GM18519 (cell line): ENCODE results near the gene SNAI1.
"Not testable (repeated sequence)": the region's sequence is repeated elsewhere in the genome, so short reads cannot be mapped to it uniquely, and the experiment has no call there.

ENCODE experiments used
- ATAC-seq: cut with Tn5 transposase; IDR thresholded peaks from one replicate; pipeline ENCODE4 v1.9.1; 2021; ENCODE audit warnings: mild to moderate bottlenecking, moderate library complexity; ENCODE audit not compliant: unreplicated experiment, low FRiP score

The SNAI1 gene

GRCh38 chr20:49985617-49986016 lies 2.8 kb downstream of the SNAI1 start:
- ATAC-seq = no peak

DNA sequence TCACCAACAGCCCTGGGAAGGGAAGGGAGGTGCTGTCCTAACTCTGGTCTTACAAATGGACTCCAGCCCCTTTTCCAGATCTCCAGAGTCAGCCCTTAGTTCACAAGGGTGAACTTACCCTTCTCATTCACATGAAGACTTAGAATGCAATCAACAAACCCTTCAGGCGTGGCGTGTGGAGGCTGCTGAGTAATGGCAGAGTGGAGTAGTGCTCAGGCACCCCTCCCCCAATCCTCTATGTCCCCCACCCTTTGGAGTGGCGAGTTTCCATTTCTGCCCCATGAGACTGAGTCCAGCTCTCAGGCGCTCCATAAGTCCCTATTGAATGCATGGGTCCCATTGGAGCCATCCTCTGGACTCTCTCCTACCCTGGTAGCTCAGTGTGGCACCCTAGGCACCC lies 3.3 kb downstream of the SNAI1 start:
- no peak for ATAC-seq

GRCh38 chr20:49987015-49987867 lies 4.5 kb downstream of the SNAI1 start:
- ATAC-seq = no peak

DNA sequence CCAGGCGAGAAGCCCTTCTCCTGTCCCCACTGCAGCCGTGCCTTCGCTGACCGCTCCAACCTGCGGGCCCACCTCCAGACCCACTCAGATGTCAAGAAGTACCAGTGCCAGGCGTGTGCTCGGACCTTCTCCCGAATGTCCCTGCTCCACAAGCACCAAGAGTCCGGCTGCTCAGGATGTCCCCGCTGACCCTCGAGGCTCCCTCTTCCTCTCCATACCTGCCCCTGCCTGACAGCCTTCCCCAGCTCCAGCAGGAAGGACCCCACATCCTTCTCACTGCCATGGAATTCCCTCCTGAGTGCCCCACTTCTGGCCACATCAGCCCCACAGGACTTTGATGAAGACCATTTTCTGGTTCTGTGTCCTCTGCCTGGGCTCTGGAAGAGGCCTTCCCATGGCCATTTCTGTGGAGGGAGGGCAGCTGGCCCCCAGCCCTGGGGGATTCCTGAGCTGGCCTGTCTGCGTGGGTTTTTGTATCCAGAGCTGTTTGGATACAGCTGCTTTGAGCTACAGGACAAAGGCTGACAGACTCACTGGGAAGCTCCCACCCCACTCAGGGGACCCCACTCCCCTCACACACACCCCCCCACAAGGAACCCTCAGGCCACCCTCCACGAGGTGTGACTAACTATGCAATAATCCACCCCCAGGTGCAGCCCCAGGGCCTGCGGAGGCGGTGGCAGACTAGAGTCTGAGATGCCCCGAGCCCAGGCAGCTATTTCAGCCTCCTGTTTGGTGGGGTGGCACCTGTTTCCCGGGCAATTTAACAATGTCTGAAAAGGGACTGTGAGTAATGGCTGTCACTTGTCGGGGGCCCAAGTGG lies 5.3 kb downstream of the SNAI1 start:
- ATAC-seq = no peak

- ATAC-seq = no peak
Observed at GRCh38 chr20:49989234-49990065, 6.7 kb downstream of the SNAI1 start.

DNA sequence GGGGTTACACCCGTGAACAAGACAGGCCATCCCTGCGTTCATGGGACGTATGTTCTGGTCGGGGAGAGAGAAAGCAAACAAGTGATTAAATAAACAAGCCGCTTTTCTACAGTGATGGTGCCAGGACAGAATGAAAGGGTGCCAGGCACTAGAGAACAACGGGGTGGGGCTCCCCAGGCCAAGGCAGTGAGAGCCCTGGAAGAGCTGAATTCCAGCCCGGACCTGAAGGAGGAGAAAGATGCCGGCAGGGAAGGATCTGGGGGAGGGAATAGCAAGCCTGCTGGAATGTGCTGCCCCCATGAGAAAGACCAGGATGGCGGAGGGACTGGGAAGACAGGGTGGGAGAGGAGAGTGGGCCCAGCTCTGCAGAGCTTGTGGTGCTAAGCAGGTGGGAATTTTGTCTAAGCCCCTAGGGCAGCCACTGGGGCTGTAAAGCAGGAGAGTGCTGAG lies 7.5 kb downstream of the SNAI1 start:
- no peak for ATAC-seq

GRCh38 chr20:49993301-49993751 lies 10.5 kb downstream of the SNAI1 start:
- no peak for ATAC-seq

GRCh38 chr20:49995586-49995985 lies 12.8 kb downstream of the SNAI1 start:
- ATAC-seq = no peak

- not testable (repeated sequence) for ATAC-seq
Observed at GRCh38 chr20:49998478-49999188, 15.9 kb downstream of the SNAI1 start.

GRCh38 chr20:49999329-49999728 lies 16.5 kb downstream of the SNAI1 start:
- no peak for ATAC-seq

DNA sequence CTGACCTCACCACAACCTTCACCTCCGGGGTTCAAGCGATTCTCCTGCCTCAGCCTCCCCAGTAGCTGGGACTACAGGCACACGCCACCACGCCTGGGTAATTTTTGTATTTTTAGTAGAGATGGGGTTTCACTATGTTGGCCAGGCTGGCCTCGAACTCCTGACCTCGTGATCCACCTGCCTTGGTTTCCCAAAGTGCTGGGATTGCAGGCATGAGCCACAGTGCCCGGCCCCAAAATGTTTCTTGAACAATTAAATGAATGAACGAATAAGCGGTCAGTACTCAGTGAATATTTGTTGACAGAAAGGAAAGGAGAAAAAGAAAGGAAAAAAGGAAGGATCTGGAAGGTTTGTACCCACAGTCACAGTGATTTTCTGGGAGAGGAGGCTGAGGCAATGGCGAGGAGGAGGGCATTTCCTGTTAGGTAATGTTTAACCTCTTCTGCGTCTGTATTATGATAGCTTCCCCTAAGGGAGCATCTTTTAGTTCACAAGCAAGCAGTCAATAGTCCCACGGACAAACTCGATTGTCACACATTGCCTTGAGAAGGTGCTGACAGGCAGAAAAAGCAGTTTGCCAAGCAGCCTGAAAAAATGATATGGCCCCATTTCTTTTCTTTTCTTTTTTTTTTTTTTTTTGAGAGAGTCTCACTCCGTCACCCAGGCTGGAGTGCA lies 17.9 kb downstream of the SNAI1 start:
- not testable (repeated sequence) for ATAC-seq

DNA sequence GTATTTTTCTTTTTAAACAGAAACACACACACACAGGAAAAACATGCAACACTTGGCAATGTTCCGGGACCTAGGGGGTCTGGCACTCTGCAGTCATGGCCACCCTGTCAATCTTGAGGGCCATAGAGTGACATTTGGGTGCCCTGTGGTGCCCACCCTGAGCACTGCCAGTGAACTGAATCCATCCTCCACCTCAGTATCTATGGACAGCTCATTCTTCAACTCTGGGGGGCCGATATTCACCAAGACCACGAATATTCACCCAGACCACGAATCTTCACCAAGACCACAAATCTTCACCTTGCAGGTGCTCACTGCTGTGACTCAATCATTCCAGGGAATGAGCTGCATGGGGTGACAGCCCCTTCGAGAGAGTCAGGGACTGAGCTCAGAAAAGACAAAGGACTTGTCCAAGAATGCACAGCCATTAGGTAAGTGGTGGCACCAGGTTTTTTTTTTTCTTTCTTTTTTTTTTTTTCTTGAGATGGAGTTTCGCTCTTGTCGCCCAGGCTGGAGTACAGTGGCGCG lies 19.1 kb downstream of the SNAI1 start:
- ATAC-seq = no peak

DNA sequence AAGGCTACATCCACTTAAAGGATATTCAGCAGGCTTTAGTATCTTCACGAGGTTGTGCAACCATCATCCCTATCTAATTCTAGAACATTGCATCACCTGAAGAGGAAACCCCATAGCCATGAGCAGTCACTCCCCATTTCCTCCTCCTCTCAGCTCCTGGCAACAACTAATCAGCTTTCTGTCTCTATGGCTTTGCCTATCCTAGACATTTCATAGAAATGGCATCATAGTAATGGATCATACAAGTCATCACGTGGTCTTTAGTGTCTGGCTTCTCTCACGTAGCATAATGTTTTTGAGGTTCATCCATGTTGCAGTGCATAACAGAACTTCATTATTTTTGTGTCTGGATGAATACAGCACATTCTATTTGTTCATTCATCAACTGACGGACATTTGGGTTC lies 20.5 kb downstream of the SNAI1 start:
- no peak for ATAC-seq

GRCh38 chr20:50004229-50004628 lies 21.4 kb downstream of the SNAI1 start:
- no peak for ATAC-seq

DNA sequence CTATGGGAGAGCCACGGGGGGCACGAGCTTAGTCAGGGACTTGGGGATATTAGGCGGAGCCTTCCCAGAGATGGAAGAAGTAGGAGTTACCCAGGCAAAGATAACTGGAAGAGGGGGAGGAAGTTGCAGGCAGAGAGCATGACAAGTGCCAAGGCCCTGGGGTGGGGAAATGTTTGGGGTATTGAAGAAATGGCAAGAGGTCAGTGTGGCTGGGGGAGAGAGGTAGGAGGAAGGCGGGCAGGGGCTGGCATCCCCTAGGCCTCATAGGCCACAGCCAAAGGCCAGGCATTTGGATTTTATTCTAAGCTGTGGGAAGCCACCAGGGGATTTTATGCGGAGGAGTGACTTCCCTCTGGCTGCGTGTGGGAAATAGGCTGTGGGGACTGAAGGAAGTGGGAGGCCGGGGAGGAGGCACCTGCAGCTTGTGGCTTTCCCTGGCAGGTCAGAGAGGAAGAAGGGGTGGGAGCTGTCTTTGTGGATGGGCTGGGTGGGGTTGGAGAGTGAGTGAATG lies 22.7 kb downstream of the SNAI1 start:
- ATAC-seq = no peak

DNA sequence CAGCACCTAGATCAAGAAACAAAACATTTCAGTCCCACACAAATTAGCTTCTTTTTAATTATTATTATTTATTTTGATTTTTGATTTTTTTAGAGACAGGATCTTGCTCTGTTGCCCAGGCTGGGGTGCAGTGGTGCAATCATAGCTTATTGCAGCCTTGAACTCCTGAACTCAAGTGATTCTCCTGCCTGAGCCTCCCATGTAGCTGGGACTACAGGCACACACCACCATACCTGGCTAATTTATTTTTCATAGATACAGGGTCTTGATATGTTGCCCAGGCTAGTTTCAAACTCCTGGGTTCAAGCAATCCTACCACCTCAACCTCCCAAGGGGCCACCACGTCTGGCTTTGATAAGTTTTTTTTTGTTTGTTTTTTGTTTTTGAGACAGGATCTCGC lies 24.6 kb downstream of the SNAI1 start:
- ATAC-seq = no peak

- ATAC-seq = no peak
Observed at GRCh38 chr20:50008007-50008406, 25.2 kb downstream of the SNAI1 start.

- ATAC-seq = no peak
Observed at GRCh38 chr20:50009521-50010454, 27.0 kb downstream of the SNAI1 start.
